HEK293T (cell line): ENCODE results near the gene OR7A10.

Source experiments
- CTCF ChIA-PET: fragments of 350-600 bp; formaldehyde crosslinking; extraction: SDS; loops from one replicate; lab custom pipeline; 2021; ENCODE audit warnings: antibody characterized with exemption, inconsistent platforms; lab: Yijun Ruan, JAX
- POLR2A ChIA-PET: fragments of 350-600 bp; formaldehyde crosslinking; extraction: SDS; loops from one replicate; lab custom pipeline; 2020; ENCODE audit warnings: antibody characterized with exemption, inconsistent platforms; lab: Yijun Ruan, JAX
- DNase-seq: peaks from one replicate; pipeline ENCODE4 v3.0.0; 2012; ENCODE audit warnings: mixed read lengths; ENCODE audit errors: extremely low spot score
- ARNT ChIP-seq: fragments of 450-650 bp; IDR thresholded peaks from 2 replicates; pipeline ENCODE4 v1.6.1; 2017; ENCODE audit warnings: mild to moderate bottlenecking
- BHLHE40 ChIP-seq: fragments of 450-650 bp; IDR thresholded peaks from 2 replicates; pipeline ENCODE4 v1.6.1; 2016; ENCODE audit warnings: mild to moderate bottlenecking, moderate library complexity, borderline replicate concordance
- CTBP1 ChIP-seq: fragments of 450-650 bp; IDR thresholded peaks from 2 replicates; pipeline ENCODE4 v1.6.1; 2016; ENCODE audit warnings: borderline replicate concordance
- ELF4 ChIP-seq: fragments of 450-650 bp; IDR thresholded peaks from 2 replicates; pipeline ENCODE4 v1.6.1; 2017; ENCODE audit warnings: antibody characterized with exemption
- FOXA1 ChIP-seq: fragments of 450-650 bp; IDR thresholded peaks from 2 replicates; pipeline ENCODE4 v1.6.1; 2016; ENCODE audit warnings: mild to moderate bottlenecking
- FOXK2 ChIP-seq: fragments of 450-650 bp; IDR thresholded peaks from 2 replicates; pipeline ENCODE4 v1.6.1; 2016; ENCODE audit warnings: mild to moderate bottlenecking
- FOXM1 ChIP-seq: fragments of 450-650 bp; IDR thresholded peaks from 2 replicates; pipeline ENCODE4 v1.6.1; 2017; ENCODE audit warnings: mild to moderate bottlenecking, borderline replicate concordance
- HDGF ChIP-seq: fragments of 450-650 bp; IDR thresholded peaks from 2 replicates; pipeline ENCODE4 v1.6.1; 2017; ENCODE audit warnings: antibody characterized with exemption, borderline replicate concordance
- L3MBTL2 ChIP-seq: fragments of 450-650 bp; conservative IDR thresholded peaks from 2 replicates; pipeline ENCODE4 v1.6.1; 2016; ENCODE audit warnings: mild to moderate bottlenecking
- LEF1 ChIP-seq: fragments of 450-650 bp; IDR thresholded peaks from 2 replicates; pipeline ENCODE4 v1.6.1; 2017; ENCODE audit warnings: mild to moderate bottlenecking, borderline replicate concordance
- NFRKB ChIP-seq: fragments of 450-650 bp; IDR thresholded peaks from 2 replicates; pipeline ENCODE4 v1.6.1; 2016; ENCODE audit warnings: mild to moderate bottlenecking, moderate library complexity
- SP1 ChIP-seq: fragments of 450-650 bp; IDR thresholded peaks from 2 replicates; pipeline ENCODE4 v1.6.1; 2017
- SUZ12 ChIP-seq: fragments of 450-650 bp; IDR thresholded peaks from 2 replicates; pipeline ENCODE4 v1.6.1; 2016; ENCODE audit warnings: mild to moderate bottlenecking
- TARDBP ChIP-seq: fragments of 450-650 bp; IDR thresholded peaks from 2 replicates; pipeline ENCODE4 v1.6.1; 2016
- ZNF384 ChIP-seq: fragments of 450-650 bp; IDR thresholded peaks from 2 replicates; pipeline ENCODE4 v1.6.1; 2016
- TF ChIP-seq, protein P1 (sequence below): fragments of 450-650 bp; IDR thresholded peaks from 2 replicates; pipeline ENCODE4 v1.6.1; 2016

OR7A10 gene

GRCh38 chr19:14835011-14835410, 13.7 kb downstream of the OR7A10 start, which contains the start of the genes OR7A5 and OR7C1:
Gene OR7A5, minus strand, starts transcription at chr19:14835185. Its CDS starts 6,944 bp downstream, at chr19:14828241.
Gene OR7C1, minus strand, starts transcription at chr19:14835185. Its CDS starts 35,049 bp downstream, at chr19:14800136.
- CTCF ChIA-PET: no interaction called here
- POLR2A ChIA-PET: no interaction called here
- no peak for DNase-seq
- no peak for TF ChIP-seq TARDBP

DNA sequence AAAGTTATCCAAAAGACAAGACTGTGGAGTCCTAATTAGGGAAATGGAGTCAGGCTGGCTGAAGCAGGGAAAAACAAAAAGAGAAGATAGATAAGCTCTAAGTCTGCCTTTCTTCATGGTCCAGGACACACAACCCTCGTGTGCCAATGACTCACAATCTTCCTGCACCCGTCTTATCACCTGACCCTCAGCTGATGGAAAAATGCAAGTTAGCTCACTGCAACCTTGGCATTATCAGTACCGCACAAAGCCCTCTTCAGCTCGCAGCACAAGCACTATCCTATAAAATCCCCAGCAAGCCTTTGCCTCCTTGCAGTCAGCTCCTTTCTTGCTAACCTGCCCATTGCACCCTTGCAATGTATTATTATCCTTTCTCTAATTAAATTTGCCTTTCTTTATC, 18.0 kb downstream of the OR7A10 start:
- POLR2A ChIA-PET: no interaction called here
- CTCF ChIA-PET: interaction anchor here (0.7 kb wide), 1 partner anchor 54 kb away, joined by 3 read pairs; no protein-coding TSS in a partner anchor
- TF ChIP-seq NFRKB: no peak
- no peak for TF ChIP-seq ZNF384
- TF ChIP-seq FOXA1: no peak
- TF ChIP-seq BHLHE40: no peak
- TF ChIP-seq SUZ12: no peak
- TF ChIP-seq SP1: no peak
- TF ChIP-seq ARNT: no peak
- TF ChIP-seq L3MBTL2: no peak
- no peak for TF ChIP-seq HDGF
- no peak for TF ChIP-seq FOXK2
- no peak for DNase-seq

DNA sequence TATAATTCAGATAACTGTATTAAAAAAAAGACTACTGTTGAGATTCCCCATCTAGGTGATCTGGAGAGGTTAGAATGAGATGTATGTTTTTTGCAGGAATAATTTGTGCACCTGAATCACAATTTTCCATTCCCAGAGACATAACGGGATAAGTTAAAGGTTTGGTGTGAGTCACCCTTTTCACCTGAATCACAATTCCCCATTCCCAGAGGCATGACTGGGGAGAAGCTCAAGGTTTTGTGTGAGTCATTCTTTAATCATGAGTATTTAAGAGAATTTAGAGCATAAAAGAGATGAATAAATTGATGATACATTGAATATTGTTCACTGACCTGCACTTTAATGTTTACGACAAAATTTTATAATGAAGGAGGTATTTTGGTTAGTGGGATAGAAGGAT, 22.7 kb downstream of the OR7A10 start:
- DNase-seq: no peak
- ChIA-PET POLR2A (no interaction called here), CTCF (no interaction called here)
- TF ChIP-seq FOXM1: no peak
- TF ChIP-seq SP1: no peak
- no peak for TF ChIP-seq SUZ12
- no peak for TF ChIP-seq CTBP1
- no peak for TF ChIP-seq BHLHE40
- no peak for TF ChIP-seq ARNT
- TF ChIP-seq, protein P1, sequence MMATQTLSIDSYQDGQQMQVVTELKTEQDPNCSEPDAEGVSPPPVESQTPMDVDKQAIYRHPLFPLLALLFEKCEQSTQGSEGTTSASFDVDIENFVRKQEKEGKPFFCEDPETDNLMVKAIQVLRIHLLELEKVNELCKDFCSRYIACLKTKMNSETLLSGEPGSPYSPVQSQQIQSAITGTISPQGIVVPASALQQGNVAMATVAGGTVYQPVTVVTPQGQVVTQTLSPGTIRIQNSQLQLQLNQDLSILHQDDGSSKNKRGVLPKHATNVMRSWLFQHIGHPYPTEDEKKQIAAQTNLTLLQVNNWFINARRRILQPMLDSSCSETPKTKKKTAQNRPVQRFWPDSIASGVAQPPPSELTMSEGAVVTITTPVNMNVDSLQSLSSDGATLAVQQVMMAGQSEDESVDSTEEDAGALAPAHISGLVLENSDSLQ: no peak
- TF ChIP-seq ZNF384: no peak

- TF ChIP-seq SUZ12 (no peak), ZNF384 (no peak), TARDBP (no peak), ELF4 (no peak), BHLHE40 (no peak), SP1 (no peak), CTBP1 (no peak), HDGF (no peak), LEF1 (no peak), ARNT (no peak), FOXM1 (no peak), FOXK2 (no peak), NFRKB (no peak), L3MBTL2 (no peak), FOXA1 (no peak)
- no peak for DNase-seq
- ChIA-PET POLR2A (no interaction called here), CTCF (no interaction called here)
These were observed 26.8 kb downstream of the OR7A10 start for GRCh38 chr19:14821937-14822336.

- POLR2A ChIA-PET: no interaction called here
- CTCF ChIA-PET: no interaction called here
- TF ChIP-seq L3MBTL2 (no peak), TARDBP (no peak), HDGF (no peak), ARNT (no peak), LEF1 (no peak), ELF4 (no peak), SP1 (no peak), NFRKB (no peak)
- TF ChIP-seq, protein P1: no peak
- DNase-seq: no peak
These were observed 30.1 kb downstream of the OR7A10 start for GRCh38 chr19:14818588-14818987.

DNA sequence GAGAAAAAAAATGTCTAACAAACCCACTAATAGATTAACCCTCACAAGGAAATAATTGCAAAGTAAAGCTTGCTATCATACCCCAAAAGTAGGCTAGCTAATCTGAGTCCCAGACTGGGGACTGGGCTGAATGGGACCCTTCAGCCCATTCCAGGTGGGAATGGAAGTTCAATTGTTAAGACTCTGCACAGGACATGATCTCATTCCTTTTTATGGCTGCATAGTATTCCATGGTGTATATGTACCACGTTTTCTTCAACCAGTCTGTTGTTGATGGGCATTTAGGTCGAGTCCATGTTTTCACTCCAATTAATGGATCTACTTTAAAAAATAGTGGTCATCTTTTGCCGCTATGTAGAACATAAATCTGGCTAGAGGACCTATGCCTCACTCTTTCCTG, 31.7 kb downstream of the OR7A10 start:
- POLR2A ChIA-PET: no interaction called here
- DNase-seq: no peak
- TF ChIP-seq NFRKB: no peak
- TF ChIP-seq ZNF384: no peak
- no peak for TF ChIP-seq BHLHE40
- TF ChIP-seq FOXK2: no peak
- TF ChIP-seq FOXM1: no peak
- TF ChIP-seq FOXA1: no peak
- TF ChIP-seq LEF1: no peak
- no peak for TF ChIP-seq HDGF
- no peak for TF ChIP-seq SP1
- CTCF ChIA-PET: no interaction called here

- DNase-seq: no peak
- TF ChIP-seq ARNT: no peak
- no peak for TF ChIP-seq BHLHE40
- TF ChIP-seq HDGF: no peak
- ChIA-PET CTCF (no interaction called here), POLR2A (no interaction called here)
These were observed 33.6 kb downstream of the OR7A10 start for GRCh38 chr19:14814982-14815652.
